ENCODE data around the gene IFI30.

DNA sequence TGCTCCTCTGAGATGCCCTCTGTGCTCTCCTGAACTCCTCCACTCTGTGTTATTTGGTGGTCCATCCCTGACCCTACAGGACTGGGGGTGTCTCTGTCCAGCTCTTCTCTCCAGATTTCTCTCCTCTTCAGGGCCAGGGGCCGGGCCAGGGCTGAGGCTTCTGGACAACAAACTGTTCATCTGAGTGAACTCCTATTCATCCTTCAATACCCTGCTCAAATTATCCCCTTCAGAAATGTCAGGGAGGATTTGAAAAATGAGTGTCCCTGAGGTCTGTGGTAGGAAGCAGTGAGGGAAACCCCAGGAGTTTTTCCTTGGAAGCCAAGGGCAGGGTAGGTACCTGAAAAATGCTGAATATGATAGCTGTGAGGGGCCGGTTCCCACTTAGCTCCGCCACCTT is 45.0 kb downstream of the IFI30 start:
- TF ChIP-seq, protein P1, sequence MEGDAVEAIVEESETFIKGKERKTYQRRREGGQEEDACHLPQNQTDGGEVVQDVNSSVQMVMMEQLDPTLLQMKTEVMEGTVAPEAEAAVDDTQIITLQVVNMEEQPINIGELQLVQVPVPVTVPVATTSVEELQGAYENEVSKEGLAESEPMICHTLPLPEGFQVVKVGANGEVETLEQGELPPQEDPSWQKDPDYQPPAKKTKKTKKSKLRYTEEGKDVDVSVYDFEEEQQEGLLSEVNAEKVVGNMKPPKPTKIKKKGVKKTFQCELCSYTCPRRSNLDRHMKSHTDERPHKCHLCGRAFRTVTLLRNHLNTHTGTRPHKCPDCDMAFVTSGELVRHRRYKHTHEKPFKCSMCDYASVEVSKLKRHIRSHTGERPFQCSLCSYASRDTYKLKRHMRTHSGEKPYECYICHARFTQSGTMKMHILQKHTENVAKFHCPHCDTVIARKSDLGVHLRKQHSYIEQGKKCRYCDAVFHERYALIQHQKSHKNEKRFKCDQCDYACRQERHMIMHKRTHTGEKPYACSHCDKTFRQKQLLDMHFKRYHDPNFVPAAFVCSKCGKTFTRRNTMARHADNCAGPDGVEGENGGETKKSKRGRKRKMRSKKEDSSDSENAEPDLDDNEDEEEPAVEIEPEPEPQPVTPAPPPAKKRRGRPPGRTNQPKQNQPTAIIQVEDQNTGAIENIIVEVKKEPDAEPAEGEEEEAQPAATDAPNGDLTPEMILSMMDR (IDR thresholded peaks at IDR 0.05), result no peak
- TF ChIP-seq POLR2A (IDR thresholded peaks at IDR 0.05), result no peak

Data from esophagus squamous epithelium (tissue), 4 donors.